Tibial artery (tissue), 4 donors: ENCODE measurements around the gene UBE2G1.
"Not testable (repeated sequence)": the region's sequence is repeated elsewhere in the genome, so short reads cannot be mapped to it uniquely, and the experiment has no call there.

ENCODE experiments used
- DNase-seq, 2 donors: peaks; one replicate each; pipeline ENCODE4 v3.0.0-alpha.2; 2019
- H3K27ac ChIP-seq, 2 donors: fragments of 200-600 bp; sonication (generic) in 1 of 2; 1 replicate in 1 of 2; 2 replicates in 1 of 2; pipeline ENCODE4 v1.5.1; 2018 to 2019; ENCODE audit warnings: mild to moderate bottlenecking in 1 of 2
- H3K27me3 ChIP-seq, 2 donors: fragments of 200-600 bp; sonication (generic) in 1 of 2; one replicate each; pipeline versions ENCODE4 v1.5.1 to v1.6.0; 2016 to 2019
- H3K36me3 ChIP-seq, 3 donors: fragments of 200-600 bp; sonication (generic) in 2 of 3; one replicate each; pipeline ENCODE4 v1.5.1; 2016 to 2019; ENCODE audit warnings: mild to moderate bottlenecking in 2 of 3
- H3K4me1 ChIP-seq, 4 donors: fragments of 200-600 bp; sonication (generic) in 2 of 4; 1 replicate in 3 of 4; 2 replicates in 1 of 4; pipeline ENCODE4 v1.5.1; 2016 to 2019
- H3K4me3 ChIP-seq, 2 donors: fragments of 200-600 bp; sonication (generic) in 1 of 2; 1 replicate in 1 of 2; 2 replicates in 1 of 2; pipeline ENCODE4 v1.5.1; 2018 to 2019; ENCODE audit warnings: mild to moderate bottlenecking in 2 of 2
- H3K9me3 ChIP-seq, 3 donors: fragments of 200-600 bp; sonication (generic) in 1 of 3; one replicate each; pipeline ENCODE4 v1.5.1; 2016 to 2019
- CTCF ChIP-seq, 2 experiments: fragments of 200-600 bp in 1 of 2; fragments of 450-650 bp in 1 of 2; IDR thresholded peaks; one replicate each; pipeline ENCODE4 v1.5.1; 2017 to 2019; ENCODE audit warnings: antibody characterized with exemption in 2 of 2, mild to moderate bottlenecking in 1 of 2, moderate library complexity in 1 of 2
- intact Hi-C: fragments of 100-400 bp; cut with DNase I; formaldehyde crosslinking; loops from one replicate; pipeline ENCODE4 v1.15.0; 2023; ENCODE audit warnings: low total_unique reads

The UBE2G1 gene

GRCh38 chr17:4381690-4382671 is 15.5 kb upstream of the UBE2G1 start:
- Histone ChIP-seq H3K27ac (no peak overlapping the region), H3K4me1 (no peaks in the 10 kb centered on the region), H3K4me3 (no peak overlapping the region), H3K36me3 (no peaks in the 10 kb centered on the region), H3K27me3 (peaks cover 0 to 2% of the 10 kb centered on the region in 2 donors), H3K9me3 (no peaks in the 10 kb centered on the region)
- no peak for TF ChIP-seq CTCF (IDR thresholded peaks at IDR 0.05)
- intact Hi-C loops: no loop called here
- no peak for DNase-seq

GRCh38 chr17:4378626-4379025 is 12.2 kb upstream of the UBE2G1 start:
- no peaks in the 10 kb centered on the region for H3K4me1 ChIP-seq
- no peak for DNase-seq
- TF ChIP-seq CTCF (IDR thresholded peaks at IDR 0.05): no peak

GRCh38 chr17:4377247-4377646 is 10.8 kb upstream of the UBE2G1 start:
- H3K9me3 ChIP-seq, DNase-seq, H3K36me3 ChIP-seq, H3K4me1 ChIP-seq, H3K27ac ChIP-seq, H3K4me3 ChIP-seq, intact Hi-C loops, H3K27me3 ChIP-seq: not testable (repeated sequence)

More at GRCh38 chr17:4378626-4379025, 12.2 kb upstream of the UBE2G1 start:
- Histone ChIP-seq H3K27me3 (peaks cover 0 to 2% of the 10 kb centered on the region in 2 donors), H3K27ac (no peak overlapping the region), H3K4me3 (no peak overlapping the region), H3K36me3 (no peaks in the 10 kb centered on the region), H3K9me3 (no peaks in the 10 kb centered on the region)
- intact Hi-C loops: no loop called here

GRCh38 chr17:4375796-4376440 is 9.4 kb upstream of the UBE2G1 start:
- H3K4me3 ChIP-seq, H3K4me1 ChIP-seq, H3K36me3 ChIP-seq, H3K9me3 ChIP-seq, H3K27ac ChIP-seq, DNase-seq, intact Hi-C loops, H3K27me3 ChIP-seq: not testable (repeated sequence)

- TF ChIP-seq CTCF (IDR thresholded peaks at IDR 0.05): no peak
- H3K4me1 ChIP-seq: no peaks in the 10 kb centered on the region
- H3K36me3 ChIP-seq: no peaks in the 10 kb centered on the region
- intact Hi-C loops: no loop called here
- no peaks in the 10 kb centered on the region for H3K9me3 ChIP-seq
- peaks cover 0 to 2% of the 10 kb centered on the region in 2 donors for H3K27me3 ChIP-seq
- no peak for DNase-seq
- no peak overlapping the region for H3K27ac ChIP-seq
- H3K4me3 ChIP-seq: no peak overlapping the region
Measured at GRCh38 chr17:4375039-4375748, 8.7 kb upstream of the UBE2G1 start.

- intact Hi-C loops: no loop called here
- Histone ChIP-seq H3K9me3 (no peaks in the 10 kb centered on the region), H3K4me1 (peaks cover 0 to 8% (median 3%) of the 10 kb centered on the region in 4 donors), H3K4me3 (no peak overlapping the region), H3K27ac (no peak overlapping the region), H3K27me3 (no peaks in the 10 kb centered on the region), H3K36me3 (no peaks in the 10 kb centered on the region)
- no peak for DNase-seq
- TF ChIP-seq CTCF (IDR thresholded peaks at IDR 0.05): no peak
Measured at GRCh38 chr17:4369557-4370230, 3.2 kb upstream of the UBE2G1 start.
